GM12873 (cell line): ENCODE measurements around the gene ETNK2.

Experiments used
- CTCF ChIP-seq: IDR thresholded peaks from 2 replicates; pipeline ENCODE4 v1.5.1; 2012; ENCODE audit warnings: low read depth, mild to moderate bottlenecking, moderate library complexity, low read length, control low read depth; ENCODE audit not compliant: insufficient read depth; ENCODE audit errors: missing control alignments

ETNK2 gene

GRCh38 chr1:204151552-204152309, at the start of gene ETNK2:
Gene ETNK2 (minus strand): TSS chr1:204152044. CDS start chr1:204151852, 192 bp downstream.
- TF ChIP-seq CTCF = no peak

- no peak for TF ChIP-seq CTCF
These were observed 49.6 kb upstream of the ETNK2 start for GRCh38 chr1:204201348-204202040.

GRCh38 chr1:204199579-204199978, 47.7 kb upstream of the ETNK2 start:
- TF ChIP-seq CTCF = no peak

GRCh38 chr1:204198348-204199340, 46.8 kb upstream of the ETNK2 start:
- TF ChIP-seq CTCF = no peak

- TF ChIP-seq CTCF = no peak
These were observed 45.2 kb upstream of the ETNK2 start for GRCh38 chr1:204197068-204197467.

- TF ChIP-seq CTCF = no peak
These were observed 44.4 kb upstream of the ETNK2 start, which contains the start of gene KISS1 for GRCh38 chr1:204196068-204196795. Gene KISS1 (minus strand): TSS chr1:204196491. CDS start chr1:204192876, 3,615 bp downstream.
